Spleen (tissue), 11 donors: Measurements from ENCODE around the gene TMEM139. TPM values are rescaled to one million over a fixed set of nuclear protein-coding genes. Genes with fewer than 3 reads are reported as not detected.
"Not testable (repeated sequence)": the region's sequence is repeated elsewhere in the genome, so short reads cannot be mapped to it uniquely, and the experiment has no call there.

Source experiments
- DNase-seq: peaks from one replicate; pipeline ENCODE4 v3.0.0-alpha.2; 2020
- H3K27ac ChIP-seq, 8 donors: fragments of 200-600 bp; sonication (generic) in 7 of 8; 1 replicate in 4 of 8; 2 replicates in 4 of 8; pipeline versions ENCODE4 v1.5.0 to v1.8.0; 2016 to 2021; ENCODE audit warnings: inconsistent platforms in 4 of 8, mild to moderate bottlenecking in 4 of 8, moderate library complexity in 1 of 8
- H3K27me3 ChIP-seq, 7 donors: fragments of 200-600 bp; sonication (generic) in 6 of 7; replicated peaks in 1 of 7; 1 replicate in 4 of 7; 2 replicates in 3 of 7; pipeline versions ENCODE4 v1.5.0 to v1.8.0; 2016 to 2021; ENCODE audit warnings: inconsistent platforms in 3 of 7, mild to moderate bottlenecking in 1 of 7
- H3K36me3 ChIP-seq, 6 donors: fragments of 200-600 bp; sonication (generic) in 5 of 6; 1 replicate in 4 of 6; 2 replicates in 2 of 6; pipeline versions ENCODE4 v1.5.0 to v1.8.0; 2016 to 2021; ENCODE audit warnings: inconsistent platforms in 2 of 6
- H3K4me1 ChIP-seq, 6 donors: fragments of 200-600 bp; sonication (generic) in 5 of 6; 1 replicate in 3 of 6; 2 replicates in 3 of 6; pipeline versions ENCODE4 v1.5.0 to v1.8.0; 2016 to 2021; ENCODE audit warnings: inconsistent platforms in 3 of 6
- H3K4me3 ChIP-seq, 8 donors: fragments of 200-600 bp; sonication (generic) in 7 of 8; 1 replicate in 4 of 8; 2 replicates in 4 of 8; pipeline versions ENCODE4 v1.5.0 to v1.8.0; 2016 to 2021; ENCODE audit warnings: inconsistent platforms in 4 of 8, mild to moderate bottlenecking in 4 of 8, moderate library complexity in 2 of 8
- H3K9me3 ChIP-seq, 8 donors: fragments of 200-600 bp; sonication (generic) in 7 of 8; 1 replicate in 4 of 8; 2 replicates in 4 of 8; pipeline versions ENCODE4 v1.5.0 to v1.8.0; 2016 to 2021; ENCODE audit warnings: inconsistent platforms in 4 of 8
- CTCF ChIP-seq, 11 experiments: fragments of 200-600 bp in 7 of 11; fragments of 450-650 bp in 4 of 11; sonication (generic) in 4 of 11; IDR thresholded peaks in 8 of 11; conservative IDR thresholded peaks in 3 of 11; 1 replicate in 7 of 11; 2 replicates in 4 of 11; pipeline versions ENCODE4 v1.4.0 to v1.8.0; 2016 to 2021; ENCODE audit warnings: antibody characterized with exemption in 11 of 11, inconsistent platforms in 4 of 11, mild to moderate bottlenecking in 1 of 11
- POLR2A ChIP-seq, 3 donors: fragments of 450-650 bp; IDR thresholded peaks; one replicate each; pipeline ENCODE4 v1.5.1; 2017; ENCODE audit warnings: antibody characterized with exemption in 3 of 3, mild to moderate bottlenecking in 1 of 3
- POLR2AphosphoS5 ChIP-seq, 3 donors: sonication (generic); formaldehyde crosslinking; IDR thresholded peaks; one replicate each; pipeline ENCODE4 v1.5.1; 2017; ENCODE audit warnings: antibody characterized with exemption in 3 of 3
- WGBS, 5 donors: extraction: QIAGEN DNeasy Blood & Tissue Kit in 3 of 5; methylation state at CpG; one replicate each; pipeline versions ENCODE4 v1.1.5 to v1.1.7; 2013 to 2018; 5-methylcytosine and 5-hydroxymethylcytosine counted together
- intact Hi-C: fragments of 100-400 bp; cut with DNase I; formaldehyde crosslinking; loops from one replicate; pipeline ENCODE4 v1.15.0; 2023; ENCODE audit warnings: low total_unique reads
- polyA plus RNA-seq, 3 donors: library from polyadenylated mRNA; stranded (reverse); fragments of 200-250 nt; gene quantifications; one replicate each; pipeline ENCODE4 v1.2.1, GENCODE V29; 2013
- total RNA-seq, 7 donors: library from RNA; depleted of rRNA in 3 of 7; stranded (reverse); fragments of >200 nt in 3 of 7; fragmentation: NEBNext Ultra II Directional in 4 of 7; extraction: Animal tissue kit (Norgen Biotek cat#: 25700) in 4 of 7; gene quantifications; one replicate each; pipeline versions ENCODE4 v1.1.0 to v1.2.1, GENCODE V29; 2016 to 2021
- donor health status: healthy with polysubstance abuse.
- donor health status: DM: no; HTN: no; CAD: no; lungs with moderate emphysema.
- donor health status: DM: no; HTN: no; CAD: no.
- donor health status: Bipolar disorder and iron deficiency.
- donor health status: healthy.
- donor health status: DM: no; HTN: no; CAD: no.
- donor health status: DM: yes; HTN: yes; CAD: no.

The TMEM139 gene
- total and polyA plus RNA-seq, 10 donors: 0.52 to 2.3 (median 1.1) TPM

- Histone ChIP-seq H3K9me3 (no peaks in the 10 kb centered on the region), H3K27ac (peak overlapping the region in 6 of 8 donors; percentile 80 to 96 (median 95)), H3K4me1 (peaks cover 24 to 65% (median 38%) of the 10 kb centered on the region in 6 donors), H3K36me3 (peaks cover 0 to 33% (median 29%) of the 10 kb centered on the region in 6 donors), H3K4me3 (peak overlapping the region; percentile 79 to 99 (median 89)), H3K27me3 (no peaks in the 10 kb centered on the region)
- intact Hi-C loops: no loop called here
- no peak for DNase-seq
- WGBS, 5 donors: 16 to 25% (median 22%) methylated on average over 6 of the region's 6 CpGs
- TF ChIP-seq POLR2AphosphoS5 (IDR thresholded peaks at IDR 0.05) (no peak), POLR2A (IDR thresholded peaks at IDR 0.05) (no peak), CTCF (IDR thresholded peaks at IDR 0.05 in 8 of 11, conservative IDR thresholded peaks at IDR 0.05 in 3 of 11) (no peak)
These were observed 4.7 kb downstream of the TMEM139 start for GRCh38 chr7:143289421-143289820.

GRCh38 chr7:143289888-143290287, 5.1 kb downstream of the TMEM139 start:
- WGBS, 5 donors: 51 to 63% (median 55%) methylated on average over 4 of the region's 4 CpGs
- intact Hi-C loops: not testable (repeated sequence)
- H3K27ac ChIP-seq: peak overlapping the region in 2 of 8 donors; percentile 95

DNA sequence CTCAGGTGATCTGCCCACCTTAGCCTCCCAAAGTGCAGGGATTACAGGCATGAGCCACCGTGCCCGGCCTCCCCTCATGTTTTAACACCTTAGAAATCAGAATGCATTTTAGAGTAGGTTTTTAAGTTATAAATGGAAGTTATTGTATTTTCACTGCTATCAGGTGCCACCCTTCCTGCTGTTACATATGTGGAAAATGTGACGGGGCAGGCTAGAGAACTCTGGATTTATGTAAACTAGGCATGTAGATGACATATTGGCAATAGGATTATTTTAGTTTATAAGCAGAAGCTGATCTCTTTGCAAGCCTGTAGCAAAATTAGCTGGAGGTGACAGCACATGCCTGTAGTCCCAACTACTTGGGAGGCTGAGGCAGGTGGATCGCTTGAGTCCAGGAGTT, 5.5 kb downstream of the TMEM139 start:
- H3K4me3 ChIP-seq: peak overlapping the region in 5 of 8 donors; percentile 9 to 99 (median 86)
- TF ChIP-seq POLR2A (IDR thresholded peaks at IDR 0.05) (no peak), POLR2AphosphoS5 (IDR thresholded peaks at IDR 0.05) (no peak), CTCF (IDR thresholded peaks at IDR 0.05 in 8 of 11, conservative IDR thresholded peaks at IDR 0.05 in 3 of 11) (no peak)
- 63 to 88% (median 75%) methylated on average over 4 of the region's 4 CpGs for WGBS, 5 donors

More at GRCh38 chr7:143289888-143290287, 5.1 kb downstream of the TMEM139 start:
- H3K27me3 ChIP-seq, DNase-seq, H3K9me3 ChIP-seq: not testable (repeated sequence)
- Histone ChIP-seq H3K4me1 (peaks cover 24 to 66% (median 38%) of the 10 kb centered on the region in 6 donors), H3K4me3 (peak overlapping the region in 5 of 8 donors; percentile 81 to 99 (median 92)), H3K36me3 (peaks cover 0 to 38% (median 34%) of the 10 kb centered on the region in 6 donors)

DNA sequence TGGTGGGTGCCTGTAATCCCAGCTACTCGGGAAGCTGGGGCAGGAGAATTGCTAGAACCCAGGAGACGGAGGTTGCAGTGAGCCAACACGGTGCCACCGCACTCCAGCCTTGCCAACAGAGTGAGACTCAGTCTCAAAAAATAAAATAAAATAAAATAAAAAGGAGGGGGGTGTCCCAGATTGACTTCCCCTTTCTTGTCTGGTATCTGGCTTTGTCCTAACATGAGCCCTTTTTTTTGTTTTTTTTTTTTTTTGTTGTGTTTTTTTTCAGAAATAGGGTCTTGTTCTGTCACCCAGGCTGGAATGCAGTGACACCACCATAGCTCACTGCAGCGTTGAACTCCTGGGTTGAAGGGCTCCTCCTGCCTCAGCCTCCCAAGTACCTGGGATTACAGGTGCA, 8.1 kb downstream of the TMEM139 start:
- H3K4me3 ChIP-seq: no peak overlapping the region
- WGBS, 5 donors: 93 to 96% (median 95%) methylated on average over 5 of the region's 5 CpGs
- H3K9me3 ChIP-seq: no peaks in the 10 kb centered on the region
- no peak for TF ChIP-seq CTCF (IDR thresholded peaks at IDR 0.05 in 8 of 11, conservative IDR thresholded peaks at IDR 0.05 in 3 of 11)
- no peak for TF ChIP-seq POLR2A (IDR thresholded peaks at IDR 0.05)
- no peak for TF ChIP-seq POLR2AphosphoS5 (IDR thresholded peaks at IDR 0.05)
- DNase-seq: no peak
- peaks cover 0 to 68% (median 54%) of the 10 kb centered on the region in 6 donors for H3K36me3 ChIP-seq
- H3K27me3 ChIP-seq: no peaks in the 10 kb centered on the region
- no peak overlapping the region for H3K27ac ChIP-seq
- peaks cover 21 to 81% (median 48%) of the 10 kb centered on the region in 6 donors for H3K4me1 ChIP-seq
- intact Hi-C loops: no loop called here

More for the DNA sequence above, 5.5 kb downstream of the TMEM139 start:
- DNase-seq: no peak
- Histone ChIP-seq H3K27me3 (no peaks in the 10 kb centered on the region), H3K36me3 (peaks cover 0 to 42% (median 38%) of the 10 kb centered on the region in 6 donors), H3K4me1 (peaks cover 24 to 70% (median 38%) of the 10 kb centered on the region in 6 donors), H3K27ac (peak overlapping the region in 1 of 8 donors; percentile 18), H3K9me3 (no peaks in the 10 kb centered on the region)
- intact Hi-C loops: no loop called here
